Raji (cell line): ENCODE measurements around the gene DRAP1.
A peak's percentile ranks its signal among the peaks of the same experiment; 100 is the strongest.

Experiments
- POLR2A ChIP-seq: IDR thresholded peaks from 2 replicates; pipeline ENCODE4 v1.6.1; 2011; ENCODE audit warnings: low read depth, low read length, control low read depth; ENCODE audit not compliant: insufficient read depth

Gene DRAP1

GRCh38 chr11:65958291-65958690, 39.1 kb downstream of the DRAP1 start:
- TF ChIP-seq POLR2A: no peak

- TF ChIP-seq POLR2A: no peak
Measured at GRCh38 chr11:65958774-65959420, 39.7 kb downstream of the DRAP1 start.

GRCh38 chr11:65960824-65961266, 41.6 kb downstream of the DRAP1 start:
- TF ChIP-seq POLR2A: no peak

GRCh38 chr11:65961267-65962140, 42.3 kb downstream of the DRAP1 start, which contains the start of gene SART1:
Gene SART1, plus strand, starts transcription at chr11:65961734. Its CDS starts 47 bp downstream, at chr11:65961781.
- peak; percentile 97 for TF ChIP-seq POLR2A

- no peak for TF ChIP-seq POLR2A
Measured at GRCh38 chr11:65962141-65962564, 42.9 kb downstream of the DRAP1 start.

- no peak for TF ChIP-seq POLR2A
Measured at GRCh38 chr11:65964906-65965305, 45.7 kb downstream of the DRAP1 start.

- TF ChIP-seq POLR2A: no peak
Measured at GRCh38 chr11:65965986-65966762, 46.9 kb downstream of the DRAP1 start.

- TF ChIP-seq POLR2A: no peak
Measured at GRCh38 chr11:65967329-65967934, 48.2 kb downstream of the DRAP1 start.

GRCh38 chr11:65968600-65969482, 49.6 kb downstream of the DRAP1 start:
- no peak for TF ChIP-seq POLR2A
